HG02885 (cell line): ENCODE measurements around the gene CAMK1D.

Experiments used
- ATAC-seq: cut with Tn5 transposase; IDR thresholded peaks from one replicate; pipeline ENCODE4 v1.9.1; 2021; ENCODE audit warnings: mild to moderate bottlenecking; ENCODE audit not compliant: unreplicated experiment, poor library complexity

Gene CAMK1D

GRCh38 chr10:12579954-12580858 lies 230.9 kb downstream of the CAMK1D start:
- no peak for ATAC-seq

GRCh38 chr10:12583891-12584595 lies 234.7 kb downstream of the CAMK1D start:
- no peak for ATAC-seq

- no peak for ATAC-seq
Measured at GRCh38 chr10:12586741-12587140, 237.4 kb downstream of the CAMK1D start.

GRCh38 chr10:12587451-12587888 lies 238.1 kb downstream of the CAMK1D start:
- ATAC-seq, result no peak

GRCh38 chr10:12588091-12588860 lies 238.9 kb downstream of the CAMK1D start:
- no peak for ATAC-seq

GRCh38 chr10:12589291-12589690 lies 239.9 kb downstream of the CAMK1D start:
- ATAC-seq, result no peak

GRCh38 chr10:12589791-12590190 lies 240.4 kb downstream of the CAMK1D start:
- ATAC-seq, result no peak

- ATAC-seq, result no peak
Measured at GRCh38 chr10:12590675-12591659, 241.6 kb downstream of the CAMK1D start.

- ATAC-seq, result no peak
Measured at GRCh38 chr10:12592967-12593366, 243.6 kb downstream of the CAMK1D start.

GRCh38 chr10:12594448-12594944 lies 245.1 kb downstream of the CAMK1D start:
- no peak for ATAC-seq

- no peak for ATAC-seq
Measured at GRCh38 chr10:12595936-12596576, 246.7 kb downstream of the CAMK1D start.

GRCh38 chr10:12597176-12597575 lies 247.8 kb downstream of the CAMK1D start:
- ATAC-seq, result no peak

GRCh38 chr10:12597788-12598765 lies 248.7 kb downstream of the CAMK1D start:
- no peak for ATAC-seq

- ATAC-seq, result no peak
Measured at GRCh38 chr10:12600652-12601051, 251.3 kb downstream of the CAMK1D start.

GRCh38 chr10:12602521-12602920 lies 253.2 kb downstream of the CAMK1D start:
- ATAC-seq, result no peak

- ATAC-seq, result no peak
Measured at GRCh38 chr10:12603766-12604470, 254.6 kb downstream of the CAMK1D start.
